ENCODE results near the gene CMPK2.

CMPK2 gene

DNA sequence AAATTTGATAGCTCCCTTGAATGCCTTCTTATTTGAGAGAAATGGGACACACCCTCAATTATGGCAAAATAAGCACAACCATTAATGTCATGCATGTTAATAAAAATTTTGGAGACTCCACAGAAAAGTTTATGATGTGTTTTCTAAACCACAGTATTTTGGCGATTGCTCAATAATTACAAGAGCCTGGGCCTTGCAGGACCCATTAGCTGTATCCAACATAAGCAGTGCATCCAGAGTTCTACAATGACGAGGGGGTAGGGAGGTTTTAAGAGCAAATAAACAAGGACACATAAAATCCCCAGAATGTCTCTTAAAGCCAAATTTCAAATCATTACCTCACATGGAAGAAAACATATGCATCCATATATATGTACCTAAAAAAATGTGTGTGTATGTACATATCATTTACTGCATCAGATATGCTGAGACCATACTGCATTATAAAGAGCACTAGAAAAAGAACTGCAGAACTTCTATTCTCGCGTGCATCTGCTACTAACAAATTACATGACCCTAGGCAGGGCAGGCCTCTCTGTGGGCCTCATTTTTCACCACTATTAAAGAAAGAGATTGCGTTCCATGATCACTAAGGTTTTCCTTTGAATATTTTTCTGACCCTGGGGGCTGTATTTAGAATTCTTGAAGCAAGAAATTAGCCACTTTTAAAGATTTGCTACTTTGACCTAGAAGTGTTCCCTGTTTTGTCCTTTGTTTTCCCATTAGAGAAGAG lies 38.0 kb downstream of the CMPK2 start:
- DNase-seq, result no peak
- TF ChIP-seq, protein P1, sequence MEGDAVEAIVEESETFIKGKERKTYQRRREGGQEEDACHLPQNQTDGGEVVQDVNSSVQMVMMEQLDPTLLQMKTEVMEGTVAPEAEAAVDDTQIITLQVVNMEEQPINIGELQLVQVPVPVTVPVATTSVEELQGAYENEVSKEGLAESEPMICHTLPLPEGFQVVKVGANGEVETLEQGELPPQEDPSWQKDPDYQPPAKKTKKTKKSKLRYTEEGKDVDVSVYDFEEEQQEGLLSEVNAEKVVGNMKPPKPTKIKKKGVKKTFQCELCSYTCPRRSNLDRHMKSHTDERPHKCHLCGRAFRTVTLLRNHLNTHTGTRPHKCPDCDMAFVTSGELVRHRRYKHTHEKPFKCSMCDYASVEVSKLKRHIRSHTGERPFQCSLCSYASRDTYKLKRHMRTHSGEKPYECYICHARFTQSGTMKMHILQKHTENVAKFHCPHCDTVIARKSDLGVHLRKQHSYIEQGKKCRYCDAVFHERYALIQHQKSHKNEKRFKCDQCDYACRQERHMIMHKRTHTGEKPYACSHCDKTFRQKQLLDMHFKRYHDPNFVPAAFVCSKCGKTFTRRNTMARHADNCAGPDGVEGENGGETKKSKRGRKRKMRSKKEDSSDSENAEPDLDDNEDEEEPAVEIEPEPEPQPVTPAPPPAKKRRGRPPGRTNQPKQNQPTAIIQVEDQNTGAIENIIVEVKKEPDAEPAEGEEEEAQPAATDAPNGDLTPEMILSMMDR (IDR thresholded peaks at IDR 0.05; ENCODE audit: low read depth, low read length), result no peak
- H3K27ac ChIP-seq, result peak overlapping the region; percentile 10
- no peaks in the 10 kb centered on the region for H3K27me3 ChIP-seq (ENCODE audit: insufficient read depth, low read depth, severe bottlenecking)
- H3K9me3 ChIP-seq (ENCODE audit: severe bottlenecking), result peaks cover 6% of the 10 kb centered on the region
- no peaks in the 10 kb centered on the region for H3K36me3 ChIP-seq
- no peak overlapping the region for H3K4me3 ChIP-seq (ENCODE audit: low read depth, low read length)

DNA sequence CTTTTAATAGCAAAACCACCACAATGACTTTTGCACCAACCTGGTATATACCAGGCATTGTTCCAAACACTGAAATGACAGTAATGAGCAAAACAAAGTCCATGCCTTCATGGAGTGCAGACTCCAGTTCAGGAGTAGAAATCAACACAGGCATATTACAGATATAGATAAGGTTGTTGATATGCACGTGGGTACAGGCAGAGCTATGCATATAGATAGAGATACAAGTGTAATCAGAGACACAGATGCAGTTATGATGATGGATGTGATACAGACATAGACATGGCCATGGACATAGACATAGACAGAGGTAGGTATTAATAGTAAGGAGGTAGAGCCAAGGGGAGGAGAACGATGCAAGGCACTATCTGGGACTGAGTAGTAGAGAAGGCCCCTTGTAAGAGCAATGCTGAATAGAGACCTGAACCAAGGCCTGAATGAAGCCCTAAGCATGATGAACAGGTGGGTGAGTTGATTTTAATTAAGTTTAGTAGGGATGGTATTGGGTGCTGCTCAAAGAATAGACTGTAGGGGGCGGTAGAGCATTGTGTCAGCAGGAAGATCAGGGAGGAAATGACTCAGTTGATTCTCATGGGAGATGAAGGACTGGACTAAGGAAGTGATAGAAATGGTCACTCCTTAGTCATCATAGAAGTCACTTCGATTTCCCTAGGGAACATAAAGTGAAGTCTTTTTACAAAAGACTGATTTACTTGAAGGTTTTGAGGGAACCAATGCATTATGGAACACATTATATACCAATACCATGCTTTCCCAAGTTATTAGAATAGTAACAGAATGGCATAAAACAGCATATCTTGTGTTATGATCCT lies 39.4 kb downstream of the CMPK2 start:
- TF ChIP-seq, protein P1 (IDR thresholded peaks at IDR 0.05; ENCODE audit: low read depth, low read length), result peak; percentile 69
- Histone ChIP-seq H3K9me3 (ENCODE audit: severe bottlenecking) (peaks cover 6% of the 10 kb centered on the region), H3K27me3 (ENCODE audit: insufficient read depth, low read depth, severe bottlenecking) (no peaks in the 10 kb centered on the region), H3K4me3 (ENCODE audit: low read depth, low read length) (no peak overlapping the region), H3K27ac (no peak overlapping the region), H3K36me3 (no peaks in the 10 kb centered on the region)
- DNase-seq, result peak; percentile 56

DNA sequence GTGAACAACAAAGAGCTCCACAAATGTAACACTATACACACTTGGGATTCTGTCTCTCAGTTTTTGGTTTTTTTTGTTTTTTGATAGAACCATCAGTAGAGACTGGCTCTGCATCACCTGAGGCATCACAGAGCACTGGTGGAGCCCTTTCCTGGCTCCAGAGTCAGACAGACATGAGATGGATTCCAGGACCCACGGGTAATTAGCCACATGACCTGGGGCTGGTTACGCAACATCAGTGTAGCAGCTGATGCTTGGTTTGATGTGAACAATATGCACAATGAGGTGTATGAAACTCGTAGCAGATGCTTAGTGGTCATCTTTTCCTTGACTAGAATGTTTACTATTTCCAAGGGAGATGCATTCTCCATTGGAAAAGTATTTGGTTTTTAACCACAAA lies 40.7 kb downstream of the CMPK2 start:
- TF ChIP-seq, protein P1 (IDR thresholded peaks at IDR 0.05; ENCODE audit: low read depth, low read length), result no peak
- DNase-seq, result no peak

DNA sequence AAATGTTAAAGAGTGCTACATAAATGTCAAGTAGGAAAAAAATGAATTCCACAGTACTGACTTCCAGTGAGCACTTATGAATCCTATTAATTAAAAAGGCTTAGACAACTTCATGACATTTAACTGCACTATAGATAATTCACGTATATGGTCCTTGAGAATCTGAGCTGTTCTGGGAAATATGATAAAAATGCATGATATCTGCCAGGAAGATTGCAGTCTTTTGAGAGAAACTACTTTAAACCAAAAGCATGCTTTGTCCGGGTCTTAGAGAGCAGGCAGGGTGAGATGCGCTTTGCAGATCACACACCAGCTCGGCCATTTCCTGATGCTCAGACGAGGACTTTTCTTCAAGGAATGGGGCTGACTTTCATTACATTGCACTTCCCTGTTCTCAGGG lies 42.6 kb downstream of the CMPK2 start:
- Histone ChIP-seq H3K9me3 (ENCODE audit: severe bottlenecking) (no peaks in the 10 kb centered on the region), H3K27ac (no peak overlapping the region), H3K36me3 (no peaks in the 10 kb centered on the region), H3K27me3 (ENCODE audit: insufficient read depth, low read depth, severe bottlenecking) (no peaks in the 10 kb centered on the region), H3K4me3 (ENCODE audit: low read depth, low read length) (no peak overlapping the region)
- DNase-seq, result no peak
- TF ChIP-seq, protein P1 (IDR thresholded peaks at IDR 0.05; ENCODE audit: low read depth, low read length), result no peak

More for the DNA sequence above, 40.7 kb downstream of the CMPK2 start:
- Histone ChIP-seq H3K27me3 (ENCODE audit: insufficient read depth, low read depth, severe bottlenecking) (no peaks in the 10 kb centered on the region), H3K4me3 (ENCODE audit: low read depth, low read length) (no peak overlapping the region), H3K27ac (no peak overlapping the region), H3K36me3 (no peaks in the 10 kb centered on the region), H3K9me3 (ENCODE audit: severe bottlenecking) (no peaks in the 10 kb centered on the region)

DNA sequence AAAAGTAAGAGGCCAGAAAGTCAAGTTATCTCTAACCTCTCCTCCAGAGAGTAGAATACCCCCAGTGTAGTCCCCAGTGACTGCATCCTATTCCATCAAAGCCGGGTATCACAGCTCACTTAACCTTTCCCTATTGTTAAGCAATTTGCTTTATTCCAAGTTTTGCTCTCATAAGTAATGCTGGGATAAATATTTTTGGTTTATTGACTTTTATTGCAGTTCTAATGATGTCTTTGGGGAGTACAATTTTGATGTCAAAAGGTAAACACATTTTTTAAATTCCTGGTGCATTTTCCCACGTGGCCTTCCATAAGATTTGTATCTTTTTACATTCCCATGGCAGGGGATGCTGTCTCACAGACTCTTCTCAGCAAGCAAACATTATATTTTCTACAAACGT lies 43.3 kb downstream of the CMPK2 start:
- TF ChIP-seq, protein P1 (IDR thresholded peaks at IDR 0.05; ENCODE audit: low read depth, low read length), result no peak
- Histone ChIP-seq H3K27ac (no peak overlapping the region), H3K9me3 (ENCODE audit: severe bottlenecking) (no peaks in the 10 kb centered on the region), H3K36me3 (no peaks in the 10 kb centered on the region), H3K4me3 (ENCODE audit: low read depth, low read length) (no peak overlapping the region), H3K27me3 (ENCODE audit: insufficient read depth, low read depth, severe bottlenecking) (no peaks in the 10 kb centered on the region)
- no peak for DNase-seq

Measured in WERI-Rb-1 (cell line).